ENCODE data around the gene KMT2A.
A peak's percentile ranks its signal among the peaks of the same experiment; 100 is the strongest.
"Not testable (repeated sequence)": the region's sequence is repeated elsewhere in the genome, so short reads cannot be mapped to it uniquely, and the experiment has no call there.

KMT2A gene

DNA sequence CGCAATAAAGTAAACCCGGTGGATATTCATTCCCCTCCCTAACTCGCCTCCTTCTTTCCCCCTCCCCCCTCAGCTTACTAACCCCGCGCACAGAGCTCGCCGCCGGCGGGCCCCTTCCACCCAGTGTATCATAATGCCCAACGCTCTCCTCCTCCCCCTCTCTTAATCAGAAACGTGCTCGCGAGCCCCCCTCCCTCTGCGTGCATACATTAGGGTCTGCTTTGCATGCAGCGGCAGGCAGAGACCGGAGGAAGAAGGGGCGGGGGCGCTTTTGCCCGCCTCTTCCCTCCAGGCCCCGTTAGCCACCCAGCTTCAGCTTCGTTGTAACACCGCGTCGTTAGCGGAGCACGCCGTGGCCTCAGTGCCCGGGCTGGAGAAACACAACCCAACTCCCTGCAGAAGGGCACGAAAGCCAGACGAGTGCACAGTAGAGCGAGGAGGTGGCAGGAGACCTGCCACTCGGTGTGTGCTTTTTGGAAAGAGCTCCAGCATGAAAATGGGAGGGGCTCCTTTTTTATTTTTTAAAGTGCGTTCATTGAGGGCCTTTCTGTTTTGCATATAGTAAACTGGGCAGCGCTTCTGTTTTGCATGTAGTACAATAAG lies 901 bp upstream of the KMT2A start:
- peak in 1 of 2 donors; percentile 47 for DNase-seq

DNA sequence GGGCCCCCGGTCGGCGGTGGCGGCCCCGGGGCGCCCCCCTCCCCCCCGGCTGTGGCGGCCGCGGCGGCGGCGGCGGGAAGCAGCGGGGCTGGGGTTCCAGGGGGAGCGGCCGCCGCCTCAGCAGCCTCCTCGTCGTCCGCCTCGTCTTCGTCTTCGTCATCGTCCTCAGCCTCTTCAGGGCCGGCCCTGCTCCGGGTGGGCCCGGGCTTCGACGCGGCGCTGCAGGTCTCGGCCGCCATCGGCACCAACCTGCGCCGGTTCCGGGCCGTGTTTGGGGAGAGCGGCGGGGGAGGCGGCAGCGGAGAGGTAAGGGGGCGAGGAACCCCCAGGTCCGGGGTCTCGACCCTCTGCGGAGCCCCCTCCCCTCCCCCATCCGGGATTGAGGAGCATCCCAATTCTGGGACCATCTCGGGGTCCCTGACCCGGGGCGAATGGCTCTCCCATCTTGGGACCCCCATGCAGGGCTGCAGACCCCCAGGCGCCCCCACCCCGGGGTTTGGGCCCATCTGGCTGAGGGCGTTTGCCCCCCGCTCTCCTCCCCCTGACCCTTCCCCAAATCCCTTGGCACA lies 431 bp downstream of the KMT2A start:
- DNase-seq: peak in 1 of 2 donors; percentile 44

DNA sequence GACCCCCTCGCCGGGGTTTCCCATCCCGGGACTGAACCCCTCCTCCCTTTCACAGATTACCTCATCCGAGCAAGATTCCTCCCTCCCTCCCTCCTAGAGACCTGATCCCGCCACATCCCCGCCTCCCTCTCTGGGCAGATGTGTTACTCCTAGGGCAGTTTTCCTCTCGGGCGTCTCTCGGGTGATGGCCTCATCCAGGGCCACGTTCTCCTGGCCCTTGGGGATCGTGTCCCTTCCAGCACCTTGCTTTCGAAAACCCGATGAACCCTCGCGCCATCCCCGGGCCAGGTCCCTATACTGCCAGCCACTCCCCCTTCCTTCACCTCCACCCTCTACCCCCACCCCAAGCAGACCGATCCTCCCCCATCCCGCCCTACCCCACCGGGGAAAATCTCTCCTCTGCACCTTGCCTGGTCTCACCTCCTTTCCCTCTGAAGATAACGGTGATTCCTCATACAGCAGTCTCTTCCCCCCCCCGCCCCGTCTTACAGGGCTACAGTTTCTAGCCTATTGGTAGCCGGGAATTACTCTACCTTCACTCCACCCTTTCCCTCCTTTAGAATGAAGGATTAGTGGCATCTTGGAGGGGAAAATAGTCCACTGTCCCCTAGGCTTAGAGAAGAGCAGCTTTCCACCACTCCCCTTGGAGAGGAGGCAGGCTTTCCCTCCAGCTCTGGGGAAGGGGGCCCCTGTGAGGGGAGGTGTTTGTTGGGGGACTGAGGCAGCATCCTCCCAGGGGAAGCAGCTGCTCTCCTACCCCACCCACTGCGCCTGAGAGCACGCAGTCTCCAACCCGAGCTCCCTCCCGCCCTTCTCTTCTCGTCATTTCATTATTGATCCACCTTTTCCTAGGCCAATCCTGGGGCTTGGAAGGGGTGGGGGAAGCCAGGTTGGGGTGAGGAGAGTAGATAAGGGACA lies 1.2 kb downstream of the KMT2A start:
- DNase-seq: peak; percentile 19 to 66

DNA sequence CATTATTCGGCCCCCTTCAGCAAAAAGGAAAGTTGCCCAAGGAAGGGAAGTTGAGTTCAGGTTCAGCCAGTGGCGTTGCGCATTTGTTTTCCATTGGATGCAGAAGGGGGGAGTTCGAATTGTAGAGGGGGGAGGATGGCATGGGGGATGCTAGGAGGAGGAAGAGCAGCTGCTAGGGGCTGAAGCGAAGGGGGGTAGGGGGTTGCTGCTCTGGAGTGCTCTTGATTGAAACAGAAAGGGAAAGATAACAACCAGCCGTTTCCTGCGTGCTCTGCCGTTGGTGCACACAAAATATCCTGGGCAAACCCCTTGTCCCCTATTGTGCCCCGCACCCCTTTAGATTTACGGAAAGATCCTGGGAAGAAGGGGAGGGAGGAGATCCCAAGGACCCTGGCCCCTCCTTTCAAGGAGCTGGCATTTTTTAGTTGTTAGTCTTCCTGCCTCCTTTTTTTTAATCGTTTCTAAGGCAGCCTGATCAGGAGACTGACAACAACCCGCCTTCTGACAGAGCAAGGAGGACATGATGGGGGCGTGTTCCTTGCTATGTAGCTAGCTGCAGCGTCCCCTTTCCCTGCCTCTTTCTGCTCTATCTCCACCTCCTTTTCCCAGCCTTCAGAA lies 2.1 kb downstream of the KMT2A start:
- DNase-seq: peak; percentile 41 to 66

DNA sequence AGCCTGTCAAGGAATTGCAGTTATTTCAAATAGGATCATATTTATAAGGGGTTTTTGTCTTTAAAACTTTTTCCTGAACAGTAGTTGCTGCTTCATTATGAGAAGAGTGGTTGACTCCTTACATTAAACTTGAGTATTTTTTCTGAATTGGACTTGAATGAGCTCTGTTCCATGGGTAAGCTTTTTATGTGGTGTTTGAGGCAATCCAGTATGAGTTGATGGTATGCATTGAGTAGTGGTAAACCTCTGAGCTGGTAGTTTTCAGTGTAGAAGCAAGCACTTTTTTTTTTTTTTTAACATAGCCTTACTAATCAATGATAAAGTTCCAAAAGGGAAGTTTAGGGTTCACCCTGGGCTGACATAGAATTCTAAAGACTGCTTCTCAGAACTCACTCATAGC lies 3.4 kb downstream of the KMT2A start:
- peak in 1 of 2 donors; percentile 29 for DNase-seq

DNA sequence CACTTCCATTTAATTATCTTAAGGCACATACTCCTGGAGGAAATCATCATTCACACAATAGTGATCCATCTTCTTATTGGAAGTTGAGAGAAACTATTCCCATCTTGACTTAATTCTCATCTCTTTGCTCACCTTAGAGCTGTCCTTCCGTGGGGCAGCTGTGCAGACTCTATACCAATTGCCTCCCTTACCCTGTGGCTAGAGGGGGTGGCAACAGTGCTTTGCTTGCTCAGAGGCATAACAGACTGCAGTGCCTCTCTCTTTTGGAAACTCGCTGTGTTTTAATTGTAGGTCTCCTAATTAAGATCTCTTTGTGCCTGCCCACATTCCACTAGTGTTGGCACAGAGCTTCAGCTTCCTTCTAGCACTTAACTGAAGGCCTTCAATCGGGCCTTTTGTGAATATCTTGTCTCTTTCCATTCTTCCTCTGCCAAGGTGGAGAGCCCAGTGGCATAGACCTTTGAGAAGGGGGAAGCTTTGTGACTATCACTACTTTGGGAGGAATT lies 5.5 kb downstream of the KMT2A start:
- DNase-seq: peak in 1 of 2 donors; percentile 19

DNA sequence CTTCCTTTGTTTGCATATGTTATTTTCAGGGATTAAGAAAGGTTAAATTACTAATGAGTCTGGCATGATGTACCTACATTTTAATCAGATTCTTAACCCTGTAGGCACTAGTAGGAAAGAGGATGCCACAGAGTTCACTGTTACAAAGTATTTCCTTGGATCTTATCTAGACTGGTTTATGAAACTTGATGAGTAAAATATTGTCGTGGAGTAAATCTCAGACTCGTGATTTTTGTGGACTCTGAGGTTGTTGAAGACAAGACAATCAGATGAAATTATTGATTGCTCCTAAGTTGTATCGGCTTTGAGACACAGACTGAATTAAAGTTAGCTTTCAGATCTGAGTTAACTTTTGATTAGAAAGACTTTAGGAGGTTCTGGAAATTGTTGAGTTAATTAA lies 6.0 kb downstream of the KMT2A start:
- DNase-seq: no peak

DNA sequence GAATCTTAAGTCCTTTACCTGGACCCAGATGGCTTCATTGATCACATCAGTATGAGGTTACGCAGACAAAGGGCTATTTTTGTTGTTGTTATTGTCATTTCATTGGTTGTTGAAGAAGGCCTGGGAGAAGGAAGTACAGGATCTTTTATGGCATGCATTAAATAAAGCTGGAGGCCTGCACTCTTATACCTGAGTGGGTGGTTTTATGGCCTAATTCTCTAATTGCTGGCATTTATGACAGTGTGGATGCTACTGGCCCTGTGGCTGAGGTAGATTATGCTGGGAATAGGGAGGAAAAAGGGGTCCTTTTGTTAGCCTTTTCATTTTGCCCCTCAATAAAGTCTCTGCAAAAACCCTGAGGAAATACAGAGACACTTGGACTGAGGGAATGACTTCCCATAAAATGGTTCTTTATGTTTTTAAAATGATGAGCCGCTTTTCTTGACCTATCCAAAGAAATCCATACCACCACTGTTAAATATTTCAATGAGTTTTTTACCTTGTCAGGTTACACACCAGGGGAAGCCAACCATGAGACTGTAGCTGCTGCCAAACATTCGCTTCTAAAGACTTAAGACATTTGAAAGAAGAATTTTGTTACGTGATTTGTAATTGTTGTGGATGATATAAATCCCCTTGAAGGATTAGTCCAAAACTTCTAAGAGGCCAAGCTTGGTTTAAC lies 6.8 kb downstream of the KMT2A start:
- DNase-seq: no peak

DNA sequence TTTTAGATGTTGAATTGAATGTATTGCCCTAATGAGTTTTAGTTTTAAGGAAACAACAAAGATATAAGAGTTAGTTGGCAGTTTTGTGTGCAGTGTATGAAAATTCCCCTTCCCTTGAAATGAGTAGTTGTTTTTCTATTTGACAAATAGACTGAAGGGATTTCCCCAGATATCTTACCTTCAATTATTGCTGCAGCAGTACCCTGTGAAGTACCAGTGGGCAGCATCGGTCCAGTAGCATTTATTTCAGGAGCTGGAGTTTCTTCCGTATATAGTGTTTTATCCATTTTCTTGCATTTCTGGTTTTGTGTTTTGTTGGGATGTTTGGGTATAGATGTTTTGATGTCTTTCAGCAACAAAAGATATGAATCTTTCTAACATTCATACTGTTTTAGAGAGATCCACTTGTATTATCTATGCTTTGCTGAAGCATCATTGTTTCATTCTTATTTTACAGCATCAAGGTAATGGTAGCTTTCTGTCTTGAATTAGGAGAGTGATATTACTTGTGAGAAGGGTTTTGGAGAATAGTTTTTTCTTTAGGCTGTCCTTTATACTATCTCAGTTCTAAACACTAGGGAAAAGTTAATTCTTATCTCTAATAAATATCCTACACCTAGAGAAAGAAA lies 7.4 kb downstream of the KMT2A start:
- DNase-seq: peak in 1 of 2 donors; percentile 27

DNA sequence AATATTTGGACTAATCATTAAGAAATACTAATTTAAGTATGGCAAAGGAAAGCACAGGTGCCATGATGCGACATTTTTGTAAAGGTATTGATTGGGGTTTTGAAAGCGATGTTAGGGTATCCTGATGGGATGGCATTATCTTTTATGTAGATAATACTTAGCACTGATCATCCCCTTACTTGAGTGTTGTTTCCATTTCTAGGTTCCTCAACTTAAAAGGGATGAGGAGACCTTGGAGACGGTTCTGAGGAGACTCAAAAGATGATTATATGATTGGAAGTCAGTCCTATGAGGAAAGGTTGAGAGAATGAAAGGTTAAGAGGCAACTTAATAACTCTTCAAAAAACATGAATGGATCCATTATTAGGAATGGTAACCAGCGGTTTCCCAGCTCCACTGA lies 11.1 kb downstream of the KMT2A start:
- no peak for DNase-seq

DNA sequence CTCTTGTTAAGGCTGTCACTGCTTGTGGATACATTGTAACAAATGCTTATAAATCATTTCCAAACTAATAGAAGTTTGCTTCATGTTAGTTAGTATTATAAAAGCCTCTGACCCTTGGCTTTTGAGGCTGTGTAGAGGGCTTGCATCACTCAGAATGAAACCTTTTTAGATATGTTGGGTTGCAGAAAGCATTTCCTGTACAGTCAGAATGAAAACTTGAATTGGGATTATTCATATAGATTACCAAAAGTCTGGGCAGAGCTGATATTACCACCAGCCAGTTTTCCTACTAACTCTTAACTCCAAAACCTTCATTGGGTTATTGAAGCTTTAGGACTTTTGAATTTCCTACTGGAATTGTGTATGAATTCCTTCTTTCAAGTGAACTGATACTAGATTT lies 12.0 kb downstream of the KMT2A start:
- DNase-seq: no peak

DNA sequence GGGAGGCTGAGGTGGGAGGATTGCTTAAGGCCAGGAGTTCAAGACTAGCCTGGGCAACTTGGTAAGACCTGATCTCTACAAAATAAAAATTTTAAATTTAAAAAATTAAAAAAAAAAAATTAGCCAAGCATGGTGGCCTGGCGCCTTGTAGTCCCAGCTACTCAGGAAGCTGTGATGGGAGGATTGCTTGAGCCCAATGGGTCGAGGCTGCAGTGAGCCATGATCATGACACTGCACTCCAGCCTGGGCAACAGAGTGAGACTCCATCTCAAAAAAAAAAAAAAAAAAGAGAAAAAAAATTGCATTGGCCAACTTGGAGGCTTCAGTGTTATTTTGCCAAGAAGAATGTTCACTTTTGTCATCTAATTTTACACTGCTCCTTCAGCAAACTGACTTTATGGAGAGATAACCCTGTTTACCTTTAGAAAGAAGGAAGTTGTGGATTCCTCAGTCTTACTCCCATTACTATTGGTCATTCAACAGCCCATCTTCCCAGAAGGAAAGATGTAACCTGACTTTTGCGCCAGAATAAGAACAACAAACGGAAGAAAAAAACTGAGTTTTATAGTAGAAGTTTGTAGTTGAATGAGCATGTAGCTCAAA lies 13.1 kb downstream of the KMT2A start:
- no peak for DNase-seq

DNA sequence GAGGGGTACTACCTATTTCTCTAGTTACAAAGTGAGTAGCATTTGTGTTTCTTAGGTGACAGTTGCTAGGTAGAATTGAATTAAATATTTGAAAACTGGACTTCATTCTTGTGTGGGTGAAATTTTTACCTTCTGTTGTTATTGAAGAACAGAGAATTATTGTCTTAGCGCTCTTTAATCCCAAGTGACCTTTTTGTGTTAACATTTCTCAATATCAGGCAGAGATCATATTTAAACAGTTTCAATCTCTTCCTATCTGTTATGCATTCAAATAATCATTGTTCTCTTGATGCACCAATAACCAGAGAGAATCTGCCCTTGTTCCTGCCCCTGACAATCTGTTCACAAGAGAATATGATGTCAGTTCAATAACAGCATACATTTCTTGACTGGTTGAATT lies 14.2 kb downstream of the KMT2A start:
- DNase-seq: no peak

DNA sequence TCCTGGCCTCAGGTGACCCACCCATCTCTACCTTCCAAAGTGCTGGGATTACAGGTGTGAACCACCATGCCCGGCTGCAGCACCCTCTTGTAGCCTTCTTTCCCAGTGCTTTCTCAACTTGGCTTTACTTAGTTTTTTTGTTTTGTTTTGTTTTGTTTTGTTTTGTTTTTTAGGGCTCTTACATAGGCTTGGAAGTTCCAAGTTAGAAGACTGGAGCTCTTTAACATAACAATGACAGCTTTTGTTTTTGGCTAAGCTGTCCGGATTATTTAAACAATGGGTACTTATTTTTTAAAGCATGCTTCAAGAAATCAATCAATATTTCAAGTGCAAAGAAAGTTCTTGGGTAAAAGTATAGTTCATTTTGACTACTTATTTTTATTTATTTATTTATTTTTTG lies 25.9 kb downstream of the KMT2A start:
- DNase-seq: no peak

DNA sequence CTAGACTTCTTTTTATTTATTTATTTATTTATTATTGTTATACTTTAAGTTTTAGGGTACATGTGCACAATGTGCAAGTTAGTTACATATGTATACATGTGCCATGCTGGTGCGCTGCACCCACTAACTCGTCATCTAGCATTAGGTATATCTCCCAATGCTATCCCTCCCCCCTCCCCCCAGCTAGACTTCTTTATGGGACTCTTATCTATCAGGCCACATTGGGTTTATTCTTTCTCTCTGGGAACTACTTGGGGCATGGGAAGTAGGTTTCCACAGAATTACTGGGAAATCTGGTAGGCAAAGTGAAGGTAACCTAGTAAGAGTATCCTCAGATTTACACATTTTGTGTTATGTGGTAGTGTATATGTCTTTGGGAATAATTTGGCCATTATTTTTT lies 32.7 kb downstream of the KMT2A start:
- not testable (repeated sequence) for DNase-seq

DNA sequence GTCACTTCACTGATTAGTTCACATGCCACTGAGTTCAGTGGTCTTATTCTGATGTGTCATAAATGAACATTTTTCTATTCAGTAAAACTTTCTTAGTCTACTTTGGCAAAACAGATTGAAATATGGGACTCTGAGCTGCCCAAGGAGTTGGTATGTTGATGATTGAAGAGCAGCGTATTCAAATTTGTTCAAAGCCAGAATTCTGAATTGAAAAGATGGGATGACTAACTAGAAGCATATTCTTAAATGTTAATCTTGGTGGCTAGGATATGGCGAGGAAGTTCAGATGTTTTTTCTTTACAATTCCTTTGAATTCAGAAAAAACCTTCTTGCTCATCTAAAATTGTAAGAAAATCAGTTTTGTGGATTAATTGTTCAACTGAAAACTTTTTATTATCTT lies 34.7 kb downstream of the KMT2A start:
- no peak for DNase-seq

DNA sequence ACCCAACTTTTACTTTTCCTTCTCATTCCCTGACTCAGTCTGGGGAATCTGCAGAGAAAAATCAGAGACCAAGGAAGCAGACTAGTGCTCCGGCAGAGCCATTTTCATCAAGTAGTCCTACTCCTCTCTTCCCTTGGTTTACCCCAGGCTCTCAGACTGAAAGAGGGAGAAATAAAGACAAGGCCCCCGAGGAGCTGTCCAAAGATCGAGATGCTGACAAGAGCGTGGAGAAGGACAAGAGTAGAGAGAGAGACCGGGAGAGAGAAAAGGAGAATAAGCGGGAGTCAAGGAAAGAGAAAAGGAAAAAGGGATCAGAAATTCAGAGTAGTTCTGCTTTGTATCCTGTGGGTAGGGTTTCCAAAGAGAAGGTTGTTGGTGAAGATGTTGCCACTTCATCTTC lies 37.2 kb downstream of the KMT2A start:
- DNase-seq: no peak

DNA sequence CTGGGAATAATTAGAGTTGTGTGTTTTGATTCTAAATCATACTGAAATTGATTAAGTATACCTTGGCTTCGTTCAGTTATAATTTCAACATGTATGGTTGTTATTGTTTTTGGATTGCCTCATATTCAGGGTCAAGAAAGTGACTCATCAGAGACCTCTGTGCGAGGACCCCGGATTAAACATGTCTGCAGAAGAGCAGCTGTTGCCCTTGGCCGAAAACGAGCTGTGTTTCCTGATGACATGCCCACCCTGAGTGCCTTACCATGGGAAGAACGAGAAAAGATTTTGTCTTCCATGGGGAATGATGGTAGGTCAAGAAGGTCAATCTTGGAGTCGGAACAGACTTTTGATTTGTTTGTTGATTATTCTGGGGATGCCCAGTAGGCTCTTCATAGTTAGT lies 40.4 kb downstream of the KMT2A start:
- no peak for DNase-seq

DNA sequence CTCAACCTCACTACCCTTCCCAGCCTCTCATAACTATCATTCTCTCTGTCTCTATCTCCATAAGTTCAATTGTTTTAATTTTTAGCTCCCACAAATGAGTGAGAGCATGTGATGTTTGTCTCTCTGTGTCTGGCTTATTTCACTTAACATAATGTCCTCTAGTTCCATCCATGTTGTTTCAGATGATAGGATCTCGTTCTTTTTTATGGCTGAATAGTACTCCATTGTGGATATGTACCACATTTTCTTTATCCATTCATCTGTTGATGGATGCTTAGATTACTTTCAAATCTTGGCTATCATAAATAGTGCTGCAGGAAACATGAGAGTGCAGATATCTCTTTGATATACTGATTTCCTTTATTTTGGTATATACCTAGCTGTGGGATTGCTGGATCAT lies 44.9 kb downstream of the KMT2A start:
- DNase-seq: not testable (repeated sequence)

DNA sequence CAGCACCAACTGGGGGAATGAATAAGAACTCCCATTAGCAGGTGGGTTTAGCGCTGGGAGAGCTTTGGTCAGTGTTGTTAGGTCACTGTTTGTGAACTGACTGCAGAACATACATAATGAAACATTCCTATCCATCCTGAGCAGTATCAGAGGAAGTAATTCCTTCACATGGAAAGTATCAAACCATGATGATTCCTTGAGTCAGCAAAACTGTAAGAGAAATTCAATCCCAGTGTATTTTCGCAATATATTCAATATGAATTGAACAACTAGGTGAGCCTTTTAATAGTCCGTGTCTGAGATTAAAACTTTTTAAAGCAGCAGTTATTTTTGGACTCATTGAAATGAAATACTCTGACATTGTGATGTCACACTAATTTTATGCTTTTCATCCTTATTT lies 48.1 kb downstream of the KMT2A start:
- no peak for DNase-seq

DNA sequence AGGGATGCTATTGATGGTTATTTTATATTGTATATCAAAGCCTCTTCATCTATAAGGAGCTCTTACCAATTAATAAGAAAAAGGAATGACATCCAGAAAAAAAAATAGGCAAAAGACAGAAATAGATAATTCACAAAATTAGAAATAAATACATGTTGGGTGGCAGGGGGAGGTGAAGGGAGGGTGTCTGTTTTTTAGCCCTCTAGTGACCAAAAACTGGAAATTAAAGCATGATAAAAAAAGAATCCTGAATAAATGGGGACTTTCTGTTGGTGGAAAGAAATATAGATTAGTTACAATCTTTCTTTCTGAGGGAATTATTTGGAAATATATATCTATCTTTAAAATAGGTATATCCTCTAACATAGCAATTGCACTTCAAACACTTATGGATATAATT lies 49.0 kb downstream of the KMT2A start:
- DNase-seq: peak in 1 of 2 donors; percentile 5
